ENCODE results near the gene NOS2.

DNA sequence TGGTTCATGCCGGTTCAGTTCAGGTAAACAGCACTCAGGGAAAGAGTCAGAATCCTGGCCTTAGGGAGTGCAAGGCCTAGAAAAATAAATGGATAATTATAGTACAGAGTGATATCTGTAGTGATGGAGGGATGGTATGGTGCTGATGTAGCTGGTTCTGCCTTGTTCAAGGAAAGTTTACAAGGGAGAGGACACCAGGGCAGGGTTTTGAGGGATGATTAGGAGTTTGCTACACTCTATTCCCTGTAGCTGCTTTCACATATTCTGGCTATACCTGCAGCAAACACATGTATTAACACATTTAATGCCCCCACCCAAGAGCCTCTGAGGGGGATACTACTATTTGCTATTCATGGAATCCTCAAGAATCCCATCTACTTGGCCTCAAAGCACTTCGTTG lies 1.7 kb upstream of the NOS2 start:
- TF ChIP-seq ZNF274 (IDR thresholded peaks at IDR 0.05; ENCODE audit: low read depth, low read length) (no peak), SUZ12 (IDR thresholded peaks at IDR 0.05; ENCODE audit: extremely low read depth, insufficient read depth, insufficient read length) (no peak), YY1 (IDR thresholded peaks at IDR 0.05; ENCODE audit: insufficient read depth, insufficient read length) (no peak)
